GM19025 (cell line): Measurements from ENCODE around the gene CT47B1.
"Not testable (repeated sequence)": the region's sequence is repeated elsewhere in the genome, so short reads cannot be mapped to it uniquely, and the experiment has no call there.

Experiments
- ATAC-seq: cut with Tn5 transposase; IDR thresholded peaks from one replicate; pipeline ENCODE4 v1.9.1; 2021; ENCODE audit warnings: mild to moderate bottlenecking, low read depth, moderate library complexity; ENCODE audit not compliant: unreplicated experiment

The CT47B1 gene

DNA sequence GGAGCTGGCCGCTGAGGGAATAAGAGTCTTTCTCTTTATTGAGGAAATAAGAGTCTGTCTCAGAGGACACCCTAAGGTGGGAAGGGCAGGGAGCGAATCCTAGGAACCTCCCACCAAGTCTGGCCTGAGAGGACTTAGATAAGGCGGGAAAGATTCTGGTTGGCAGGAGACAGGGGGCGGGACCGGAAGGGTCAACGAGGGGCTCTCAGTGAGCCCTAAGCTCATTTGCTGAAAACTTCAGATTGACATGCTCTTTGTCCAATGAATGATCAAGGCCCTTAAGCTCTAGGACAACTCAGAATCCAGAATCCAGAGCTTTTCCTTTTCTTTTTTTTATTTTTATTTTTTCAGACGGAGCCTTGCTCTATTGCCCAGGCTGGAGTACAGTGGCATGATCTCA, at the start of gene CT47B1:
CT47B1 (minus strand) TSS at position 101 of the 400 bp plus-strand sequence. CDS start 196 bp downstream, outside the sequence.
- ATAC-seq, result not testable (repeated sequence)

DNA sequence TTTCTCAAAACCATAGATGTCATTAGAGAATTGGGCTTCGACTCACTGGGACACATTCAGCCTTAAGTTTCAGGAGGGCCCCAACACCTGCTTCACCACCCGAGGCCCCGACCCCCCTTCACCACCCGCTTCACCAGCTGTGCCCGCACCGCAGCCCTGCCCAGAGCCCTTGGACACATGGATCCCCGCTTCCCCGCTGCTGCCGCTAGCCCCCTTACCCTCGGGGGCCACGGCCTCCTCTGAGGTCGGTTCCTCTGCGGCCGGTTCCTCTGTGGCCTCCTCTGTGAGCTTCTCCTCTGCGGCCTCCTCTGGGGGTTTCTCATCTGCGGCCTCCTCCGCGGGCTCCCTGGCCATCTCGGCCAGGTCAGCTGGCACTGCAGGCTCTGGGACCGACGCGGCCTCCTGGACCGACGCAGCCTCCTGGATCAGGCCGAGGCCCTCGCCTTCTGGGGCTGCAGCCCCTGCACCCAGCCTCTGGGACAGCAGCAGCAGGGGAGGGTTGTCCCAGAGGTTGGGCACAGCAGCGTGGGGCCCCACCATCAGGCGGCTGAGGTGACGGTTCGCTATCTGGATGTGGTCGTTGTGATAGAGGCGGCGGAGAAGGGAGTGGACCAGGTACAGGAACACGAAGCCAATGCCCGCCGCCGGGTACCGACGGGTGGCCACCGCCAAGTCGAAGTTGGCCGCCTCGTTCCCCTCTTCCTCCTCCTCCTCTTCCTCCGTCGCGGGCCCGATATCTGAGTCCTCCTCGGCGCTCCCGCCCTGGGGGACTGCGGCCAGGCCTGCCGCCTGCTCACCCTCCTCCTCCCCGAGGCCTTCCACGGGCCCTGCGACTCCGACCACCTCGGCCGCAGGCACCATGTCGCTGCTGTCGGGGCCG, 748 bp downstream of the CT47B1 start:
- ATAC-seq, result no peak

DNA sequence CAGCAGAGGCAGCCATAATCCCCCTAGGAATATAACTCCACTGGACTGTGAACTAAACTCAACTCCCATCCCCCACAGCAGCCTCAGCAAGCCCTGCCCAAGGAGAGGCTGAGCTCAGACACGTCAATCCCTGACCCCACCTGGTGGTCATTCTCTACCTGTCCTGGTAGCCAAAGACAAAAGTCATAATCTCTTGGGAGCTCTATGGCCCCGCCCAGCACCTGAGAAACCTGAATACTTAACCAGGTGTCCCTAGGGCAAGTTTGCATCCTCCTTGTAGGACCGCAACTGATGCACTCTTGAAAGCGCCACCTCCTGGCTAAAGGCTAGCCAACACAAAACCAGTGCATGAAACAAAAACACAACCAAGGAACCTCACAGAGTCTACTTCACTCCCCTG, 18.4 kb downstream of the CT47B1 start:
- no peak for ATAC-seq

DNA sequence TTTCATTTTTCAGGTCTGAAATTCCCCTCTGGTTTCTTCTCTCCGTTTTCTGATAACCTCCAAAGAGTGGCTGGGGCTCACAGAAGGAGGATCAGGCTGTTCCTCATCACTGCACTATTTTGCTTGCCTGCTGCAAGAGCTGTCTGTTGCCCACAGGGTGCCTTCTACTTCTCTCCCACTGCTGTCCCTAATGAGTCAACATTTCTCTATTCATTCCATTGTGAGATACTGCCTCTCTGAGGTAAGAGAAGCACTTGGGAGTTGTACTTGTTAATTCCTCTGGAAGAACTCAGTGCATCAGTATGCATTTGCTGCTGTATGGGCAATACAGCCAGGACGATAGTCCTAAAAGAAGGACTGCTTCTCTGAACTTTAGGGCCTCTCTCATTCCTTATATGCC, 34.8 kb downstream of the CT47B1 start:
- no peak for ATAC-seq

DNA sequence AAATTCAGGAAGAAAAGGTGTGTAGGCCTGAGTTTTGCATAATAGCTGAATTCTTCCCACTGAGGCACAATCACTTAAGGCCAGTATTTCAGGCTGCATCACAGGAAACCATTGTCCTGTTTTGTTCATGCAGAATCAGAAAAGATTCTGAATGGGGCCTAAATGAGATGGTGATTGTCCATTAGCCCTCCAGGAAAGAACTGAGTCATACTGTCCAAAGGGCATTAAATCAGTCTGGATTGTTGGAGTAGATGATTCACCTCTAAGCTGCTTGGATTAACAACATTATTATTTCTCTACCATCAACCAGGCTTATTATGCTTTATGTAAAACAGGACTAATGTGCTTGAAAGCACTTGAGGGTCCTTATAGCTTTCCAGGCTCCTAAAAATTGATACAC, 36.2 kb downstream of the CT47B1 start:
- ATAC-seq, result no peak

DNA sequence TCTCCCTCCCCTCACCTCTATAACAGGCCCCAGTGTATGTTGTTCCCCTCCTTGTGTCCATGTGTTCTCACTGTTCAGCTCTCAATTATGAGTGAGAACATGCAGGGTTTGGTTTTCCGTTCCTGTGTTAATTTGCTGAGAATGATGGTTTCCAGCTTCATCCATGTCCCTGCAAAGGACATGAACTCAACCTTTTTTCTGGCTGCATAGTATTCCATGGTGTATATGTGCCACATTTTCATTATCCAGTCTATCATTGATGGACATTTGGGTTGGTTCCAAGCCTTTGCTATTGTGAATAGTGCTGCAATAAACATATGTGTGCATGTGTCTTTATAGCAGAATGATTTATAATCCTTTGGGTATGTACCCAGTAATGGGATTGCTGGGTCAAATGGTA, 48.5 kb downstream of the CT47B1 start:
- not testable (repeated sequence) for ATAC-seq

DNA sequence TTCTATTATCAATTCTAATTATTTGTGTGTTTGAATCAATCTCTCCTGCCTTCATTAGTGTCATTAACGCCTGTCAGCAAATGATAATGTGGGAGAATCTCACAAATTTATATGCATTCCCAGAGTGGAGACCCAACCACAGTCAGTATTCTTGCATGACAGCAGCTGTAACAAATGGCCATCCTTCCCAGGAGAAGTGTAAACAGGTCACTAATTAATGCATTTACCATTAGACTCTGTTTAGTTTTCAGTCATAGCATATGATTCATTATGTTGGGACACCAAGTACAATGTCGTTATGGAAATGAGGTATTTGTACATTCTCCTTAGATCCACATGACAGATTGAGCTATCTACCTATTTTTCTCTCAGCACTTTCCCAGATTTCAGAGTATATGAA, 50.5 kb downstream of the CT47B1 start:
- no peak for ATAC-seq

DNA sequence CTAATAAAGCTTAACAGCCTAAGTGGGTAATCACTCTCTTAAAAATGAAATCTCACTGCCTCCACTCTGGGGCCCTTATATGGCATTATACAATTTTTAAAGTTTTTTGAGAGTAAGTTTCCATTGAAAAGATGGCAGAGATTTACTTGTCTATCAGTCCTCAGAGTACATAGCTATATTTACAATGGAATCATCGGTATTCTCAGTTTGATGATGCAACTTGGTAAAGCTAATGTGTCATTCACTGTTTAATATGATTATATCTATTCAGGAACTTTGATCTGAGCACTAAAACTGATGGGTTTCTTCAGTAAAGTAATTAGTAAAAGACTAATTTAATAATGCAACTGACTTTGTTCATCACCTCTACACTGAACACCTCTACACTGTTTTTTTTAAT, 51.6 kb downstream of the CT47B1 start:
- ATAC-seq, result no peak

DNA sequence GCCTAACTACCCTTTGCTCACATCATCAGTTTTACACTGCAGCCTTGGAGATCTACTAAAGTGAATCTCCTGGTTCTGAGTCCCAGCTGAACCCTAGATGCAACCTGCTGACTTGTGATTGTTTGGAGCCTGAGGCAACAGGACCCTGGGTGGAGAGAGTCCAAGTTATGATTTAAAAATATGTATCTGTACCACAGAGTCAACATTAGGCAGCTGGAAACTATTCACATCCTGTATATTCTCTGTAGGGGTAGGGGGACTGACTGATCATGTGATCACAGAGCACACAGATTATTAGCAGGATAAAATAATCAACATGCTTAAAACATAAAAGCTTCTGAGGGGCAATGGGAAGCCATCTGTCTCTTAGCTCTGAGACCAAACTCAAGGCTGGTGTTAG, 52.1 kb downstream of the CT47B1 start:
- ATAC-seq, result no peak
